Loucy (cell line): ENCODE results near the gene WDR64.

Experiments
- CTCF ChIP-seq: fragments of 200-600 bp; sonication (generic); conservative IDR thresholded peaks from 2 replicates; pipeline ENCODE4 v1.5.1; 2014; ENCODE audit warnings: mild to moderate bottlenecking, antibody characterized with exemption, low read length
- EZH2phosphoT487 ChIP-seq: fragments of 200-600 bp; IDR thresholded peaks from 2 replicates; pipeline ENCODE4 v1.6.1; 2018; ENCODE audit warnings: antibody characterized with exemption, mild to moderate bottlenecking, moderate library complexity, borderline replicate concordance

GRCh38 chr1:241840164-241840563, 188.1 kb downstream of the WDR64 start:
- TF ChIP-seq CTCF (no peak), EZH2phosphoT487 (no peak)
